NCI-H2196 treated with DMSO at 0.1 percent for 48 hours (cell line): ENCODE data around the gene PLXDC1.
"Not testable (repeated sequence)": the region's sequence is repeated elsewhere in the genome, so short reads cannot be mapped to it uniquely, and the experiment has no call there.

ENCODE experiments used
- DNase-seq: peaks from one replicate; lab custom pipeline; 2025; ENCODE audit not compliant: unreplicated experiment; lab: John Stamatoyannopoulos, UW

Gene PLXDC1

GRCh38 chr17:39183045-39183444 lies 31.6 kb upstream of the PLXDC1 start:
- DNase-seq, result no peak

DNA sequence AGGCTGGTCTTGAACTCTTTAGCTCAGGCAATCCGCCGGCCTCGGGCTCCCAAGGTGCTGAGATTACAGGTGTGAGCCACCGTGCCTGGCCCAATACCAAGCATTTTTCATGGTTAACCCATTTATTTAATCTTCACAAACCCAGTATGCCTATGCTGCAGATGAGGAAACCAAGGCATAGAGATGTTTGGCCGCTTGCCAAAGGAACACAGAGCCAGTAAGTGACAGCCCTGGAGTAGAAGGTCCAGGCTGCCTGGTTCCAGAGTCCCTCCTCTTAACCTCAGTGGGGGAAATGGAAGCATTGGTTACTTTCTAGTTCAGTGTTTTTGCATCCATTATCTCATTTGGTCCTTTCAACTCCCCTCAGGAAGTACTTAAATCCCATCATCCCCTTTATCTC lies 29.9 kb upstream of the PLXDC1 start:
- no peak for DNase-seq

GRCh38 chr17:39178536-39178935 lies 27.1 kb upstream of the PLXDC1 start:
- DNase-seq, result no peak

- peak; percentile 75 for DNase-seq
Measured at GRCh38 chr17:39177256-39177655, 25.8 kb upstream of the PLXDC1 start.

DNA sequence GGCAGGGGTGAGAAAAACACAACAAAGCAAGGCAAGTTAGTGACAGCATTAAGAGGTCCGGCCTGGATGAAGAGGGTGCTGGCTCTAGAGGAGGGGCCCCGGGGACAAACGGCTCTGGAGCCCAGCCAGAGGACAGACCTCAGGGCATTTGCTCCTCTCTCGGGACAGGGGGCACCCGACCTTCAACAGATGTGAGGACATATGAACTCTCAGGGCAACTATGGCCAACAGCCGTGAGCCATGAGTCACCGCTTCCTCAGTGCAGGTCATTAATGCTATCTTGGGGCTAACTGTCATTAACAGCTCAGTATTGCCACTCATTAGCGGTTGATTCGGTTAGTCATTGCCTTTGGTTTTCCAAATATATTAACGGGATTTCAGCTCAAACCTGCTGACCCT lies 24.3 kb upstream of the PLXDC1 start:
- DNase-seq, result no peak

DNA sequence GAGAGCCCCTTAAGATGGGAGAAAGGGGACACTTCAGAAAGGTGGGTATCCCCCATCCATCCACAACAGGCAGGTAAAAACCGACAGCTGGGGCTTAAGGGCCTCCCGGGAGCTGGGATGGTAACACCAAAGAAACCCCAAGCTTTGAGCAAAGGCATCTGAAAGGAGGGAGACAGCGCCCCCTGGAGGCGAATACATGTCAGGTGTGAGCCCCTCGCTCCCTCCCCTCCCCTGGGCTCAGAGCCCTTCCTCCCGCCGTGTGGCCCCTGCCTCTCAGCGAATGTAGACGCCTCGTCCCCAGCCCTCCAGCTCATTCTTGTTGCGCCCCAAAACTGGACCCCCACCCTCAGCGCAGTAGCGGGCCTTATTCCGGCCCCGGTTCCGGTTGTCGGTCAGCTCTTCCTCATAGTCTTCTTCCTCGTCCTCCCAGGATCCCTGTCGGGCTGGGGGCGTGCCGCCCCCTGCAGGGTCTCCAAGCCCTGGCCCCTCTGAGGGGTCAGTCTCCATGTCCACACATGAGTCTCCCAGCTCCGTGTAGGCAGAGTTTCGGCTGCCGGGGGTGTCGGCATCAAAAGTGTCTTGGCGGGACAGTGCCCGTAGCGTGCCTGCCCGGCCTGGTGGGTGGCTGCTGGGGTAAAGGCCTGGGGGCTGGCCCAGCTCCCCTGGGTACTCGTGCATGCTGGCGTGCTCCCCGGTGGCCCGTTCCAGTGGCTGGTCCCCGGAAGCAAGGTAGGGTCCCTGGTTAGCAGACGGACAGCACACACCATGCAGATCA lies 23.7 kb upstream of the PLXDC1 start:
- peak; percentile 20 for DNase-seq

DNA sequence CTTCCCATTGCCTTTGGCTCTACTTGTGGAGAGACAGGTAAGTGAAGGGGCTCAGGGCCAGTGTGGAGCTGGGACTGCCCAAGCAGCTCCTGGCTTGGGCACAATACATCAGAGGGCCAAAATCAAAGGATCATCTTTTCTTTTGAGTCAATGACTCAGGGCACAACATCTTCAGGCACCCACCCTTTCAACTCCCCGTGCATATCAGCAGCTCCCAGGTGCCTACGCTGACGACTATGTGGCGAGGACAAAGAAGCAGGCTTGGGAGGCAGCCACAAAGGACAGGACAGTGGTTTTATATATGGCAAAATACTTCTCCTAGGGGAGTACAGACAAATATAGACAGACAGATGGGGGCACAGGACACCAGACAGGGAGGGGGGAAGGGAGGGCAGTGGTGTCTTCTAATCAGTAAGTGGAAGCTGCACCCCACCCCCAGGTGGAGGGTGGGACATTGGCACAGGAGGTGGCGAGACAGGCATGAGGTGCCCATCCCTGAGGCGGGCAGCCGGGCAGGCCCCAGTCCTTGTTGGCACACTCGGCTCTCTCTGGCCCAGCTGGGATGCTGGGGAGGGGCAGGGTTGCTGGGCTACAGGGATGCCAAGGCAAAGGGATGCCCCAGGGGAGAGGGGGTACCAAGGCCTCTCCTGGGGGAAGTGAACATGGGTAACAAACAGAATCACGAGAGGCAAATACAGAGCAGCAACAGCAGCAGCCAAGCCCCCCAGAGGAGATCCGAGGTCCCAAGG lies 22.3 kb upstream of the PLXDC1 start:
- DNase-seq, result no peak

DNA sequence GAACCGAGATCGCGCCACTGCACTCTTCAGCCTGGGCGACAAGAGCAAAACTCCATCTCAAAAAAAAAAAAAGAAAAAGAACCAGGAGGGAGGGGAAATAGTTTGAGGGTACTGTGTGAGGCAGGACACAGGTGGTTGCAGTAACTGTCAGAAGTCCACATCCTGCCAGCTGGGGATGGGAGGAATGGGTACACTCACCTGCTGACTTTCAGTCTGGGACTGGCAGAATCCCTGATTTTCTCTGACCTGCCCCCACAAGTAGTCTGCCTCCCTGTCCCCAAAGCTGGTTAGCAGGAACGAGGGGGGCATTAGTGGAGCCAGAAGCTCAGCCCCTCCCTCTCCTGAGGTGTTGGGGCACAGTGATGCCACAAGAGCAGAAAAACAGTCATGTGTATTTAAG lies 21.6 kb upstream of the PLXDC1 start:
- DNase-seq, result no peak

DNA sequence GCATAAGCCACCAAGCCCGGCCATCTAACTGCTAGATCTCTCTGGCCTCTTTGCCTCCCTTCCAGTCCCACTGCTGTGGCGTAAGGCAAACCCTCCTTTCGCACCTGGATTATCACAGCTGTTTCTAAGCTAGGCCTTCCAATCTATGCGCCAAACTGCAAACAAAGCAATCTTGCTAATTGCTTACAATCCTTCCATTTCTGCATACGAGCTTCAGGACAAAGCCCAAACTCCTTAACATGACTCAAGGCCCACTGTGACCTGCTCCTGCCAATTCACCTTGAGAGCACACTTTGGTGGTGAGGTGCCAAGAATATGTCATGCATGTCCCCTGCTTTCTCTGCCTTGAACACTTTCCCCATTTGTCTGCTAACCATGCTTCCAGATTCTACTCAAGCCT lies 20.5 kb upstream of the PLXDC1 start:
- DNase-seq, result no peak

- DNase-seq, result no peak
Measured at GRCh38 chr17:39170558-39170957, 19.1 kb upstream of the PLXDC1 start.

DNA sequence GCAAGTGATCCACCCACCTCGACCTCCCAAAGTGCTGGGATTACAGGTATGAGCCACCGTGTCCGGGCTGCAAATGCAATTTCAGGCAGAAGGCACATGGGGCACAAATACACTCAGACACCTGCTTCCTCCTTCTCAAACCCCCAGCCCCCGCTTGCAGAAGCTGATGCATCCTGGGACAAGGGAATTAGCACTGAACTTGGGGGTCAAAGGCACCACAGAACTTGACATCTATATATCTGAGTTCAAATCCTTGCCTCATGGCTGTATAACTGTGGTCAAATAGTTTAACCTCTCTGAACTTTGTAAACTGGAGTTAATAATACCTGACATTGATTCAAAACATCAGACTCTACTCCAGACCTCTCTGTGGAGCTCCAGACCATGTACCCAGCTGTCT lies 18.7 kb upstream of the PLXDC1 start:
- DNase-seq, result no peak

GRCh38 chr17:39169518-39169917 lies 18.1 kb upstream of the PLXDC1 start:
- DNase-seq, result no peak

GRCh38 chr17:39169101-39169500 lies 17.7 kb upstream of the PLXDC1 start:
- DNase-seq, result no peak

DNA sequence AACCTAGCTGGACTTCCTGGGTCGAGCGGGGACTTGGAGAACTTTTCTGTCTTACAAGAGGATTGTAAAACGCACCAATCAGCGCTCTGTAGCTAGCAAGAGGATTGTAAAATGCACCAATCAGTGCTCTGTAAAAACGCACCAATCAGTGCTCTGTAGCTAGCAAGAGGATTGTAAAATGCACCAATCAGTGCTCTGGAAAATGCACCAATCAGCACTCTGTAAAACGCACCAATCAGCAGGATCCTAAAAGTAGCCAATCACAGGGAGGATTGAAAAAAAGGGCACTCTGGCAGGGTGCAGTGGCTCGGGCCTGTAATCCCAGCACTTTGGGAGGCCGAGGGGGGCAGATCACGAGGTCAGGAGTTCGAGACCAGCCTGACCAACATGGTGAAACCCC lies 17.1 kb upstream of the PLXDC1 start:
- DNase-seq, result not testable (repeated sequence)

GRCh38 chr17:39167476-39167875 lies 16.0 kb upstream of the PLXDC1 start:
- DNase-seq, result no peak

GRCh38 chr17:39166437-39167335 lies 15.2 kb upstream of the PLXDC1 start:
- DNase-seq, result no peak

DNA sequence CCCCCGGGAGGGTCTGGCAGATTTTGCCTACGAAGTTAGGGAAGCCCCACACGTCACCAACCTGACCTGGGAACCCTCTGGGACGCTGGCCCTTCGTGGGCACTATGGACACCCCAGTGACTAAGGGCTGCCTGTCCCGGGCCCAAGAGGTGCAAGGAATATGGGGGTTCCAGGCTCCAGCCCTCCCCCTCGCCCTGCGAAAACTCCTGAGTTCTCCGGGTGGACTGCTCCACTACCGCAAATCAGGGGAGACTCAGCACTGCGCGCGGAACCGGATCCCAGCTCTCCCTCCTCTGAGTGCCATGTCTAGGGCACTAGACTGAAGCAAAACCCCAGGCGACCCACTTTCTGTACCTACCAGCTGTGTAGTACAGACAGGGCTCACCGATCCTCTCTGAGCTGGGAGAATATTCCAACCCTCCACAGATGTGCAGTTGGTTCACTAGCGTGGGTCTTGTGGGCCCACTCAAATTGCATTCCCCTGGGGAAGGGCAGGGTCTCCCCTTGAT lies 14.5 kb upstream of the PLXDC1 start, which contains the start of gene ARL5C:
TSS of gene ARL5C (minus strand) at position 321 of the 509 bp plus-strand sequence. CDS start 401 bp downstream, outside the sequence.
- no peak for DNase-seq

GRCh38 chr17:39165178-39165840 lies 13.9 kb upstream of the PLXDC1 start:
- DNase-seq, result no peak

DNA sequence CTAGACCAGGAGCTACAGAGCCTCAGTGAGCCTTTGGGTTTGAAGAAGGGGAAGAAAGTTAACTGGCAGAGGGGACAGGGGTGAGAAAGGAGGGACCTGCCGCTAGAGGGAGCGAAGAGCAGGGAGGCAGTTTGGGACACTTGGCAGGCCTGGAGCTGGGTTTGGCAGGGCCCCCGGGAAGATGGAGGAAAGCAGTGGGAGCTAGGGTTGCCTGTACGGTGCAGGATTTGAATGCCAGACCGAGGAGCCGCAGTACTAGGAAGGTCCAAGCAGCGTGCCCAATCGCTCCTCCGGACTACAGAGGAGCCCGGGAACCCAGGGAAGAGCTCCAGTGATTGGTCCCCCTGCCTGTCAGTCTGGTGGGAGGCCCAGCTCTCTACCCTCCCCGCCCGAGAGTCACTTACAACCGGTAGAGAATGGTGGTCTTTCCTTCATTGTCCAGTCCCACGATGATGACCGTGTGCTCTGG lies 13.3 kb upstream of the PLXDC1 start:
- no peak for DNase-seq

DNA sequence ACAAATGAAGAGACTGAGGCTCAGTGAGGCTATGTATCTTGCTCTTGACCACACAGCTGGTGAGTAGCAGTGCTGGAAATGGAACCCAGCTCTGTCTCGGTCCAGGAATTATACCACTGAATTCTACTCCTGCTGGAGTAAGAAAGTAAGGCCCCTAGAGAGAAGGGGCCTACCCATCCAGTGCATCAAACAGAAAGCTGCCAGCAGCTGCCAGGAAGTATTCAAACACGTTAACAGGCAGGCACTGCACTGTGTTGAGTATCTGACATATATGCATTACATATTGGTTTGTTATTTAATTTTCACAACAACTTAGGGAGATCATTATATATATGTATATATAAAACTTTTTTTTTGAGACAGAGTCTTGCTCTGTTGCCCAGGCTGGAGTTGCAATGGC lies 10.5 kb upstream of the PLXDC1 start:
- DNase-seq, result no peak

DNA sequence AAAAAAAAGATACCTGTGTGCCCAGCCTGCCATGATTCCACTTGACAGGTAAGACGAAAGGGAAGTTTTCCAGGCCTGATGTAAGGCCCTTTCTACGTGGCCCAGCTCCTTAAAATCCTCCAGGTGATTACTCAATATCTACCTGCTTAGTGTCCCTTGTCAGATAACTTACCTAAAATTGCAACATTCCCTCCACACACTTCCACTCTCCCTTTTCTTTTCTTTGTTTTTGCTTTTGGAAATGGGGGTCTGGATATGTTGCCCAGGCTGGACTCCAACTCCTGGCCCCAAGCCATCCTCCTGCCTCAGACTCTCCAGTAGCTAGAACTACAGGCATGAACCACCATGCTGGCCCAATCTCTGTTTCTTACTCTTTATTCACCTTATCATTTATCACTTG lies 7.2 kb upstream of the PLXDC1 start:
- DNase-seq, result no peak
